Nephron progenitor cell (in vitro differentiated cells): Measurements from ENCODE around the gene ZNF304.

ENCODE experiments used
- DNase-seq: peaks from one replicate; pipeline ENCODE4 v3.0.0; 2021
- H3K27ac Mint-ChIP-seq: 2 replicates; pipeline ENCODE4 v1.8.0; 2021; ENCODE audit warnings: mild to moderate bottlenecking, moderate library complexity, mixed read lengths
- H3K27me3 Mint-ChIP-seq: 2 replicates; pipeline ENCODE4 v1.8.0; 2021; ENCODE audit warnings: mild to moderate bottlenecking, low read depth, mixed read lengths; ENCODE audit not compliant: poor library complexity
- H3K36me3 Mint-ChIP-seq: 2 replicates; pipeline ENCODE4 v1.8.0; 2021; ENCODE audit warnings: low read depth, mixed read lengths
- H3K4me1 Mint-ChIP-seq: 2 replicates; pipeline ENCODE4 v1.8.0; 2021; ENCODE audit warnings: mixed read lengths
- H3K4me3 Mint-ChIP-seq: 2 replicates; pipeline ENCODE4 v1.8.0; 2021; ENCODE audit warnings: mild to moderate bottlenecking, moderate library complexity, mixed read lengths
- H3K9me3 Mint-ChIP-seq: 2 replicates; pipeline ENCODE4 v1.8.0; 2021; ENCODE audit warnings: mild to moderate bottlenecking, moderate library complexity, mixed read lengths
- TF ChIP-seq, protein P1 (sequence below): fragments of 200-600 bp; sonication (generic); IDR thresholded peaks from 2 replicates; pipeline ENCODE4 v1.5.0; 2021; ENCODE audit warnings: antibody characterized with exemption

The ZNF304 gene

DNA sequence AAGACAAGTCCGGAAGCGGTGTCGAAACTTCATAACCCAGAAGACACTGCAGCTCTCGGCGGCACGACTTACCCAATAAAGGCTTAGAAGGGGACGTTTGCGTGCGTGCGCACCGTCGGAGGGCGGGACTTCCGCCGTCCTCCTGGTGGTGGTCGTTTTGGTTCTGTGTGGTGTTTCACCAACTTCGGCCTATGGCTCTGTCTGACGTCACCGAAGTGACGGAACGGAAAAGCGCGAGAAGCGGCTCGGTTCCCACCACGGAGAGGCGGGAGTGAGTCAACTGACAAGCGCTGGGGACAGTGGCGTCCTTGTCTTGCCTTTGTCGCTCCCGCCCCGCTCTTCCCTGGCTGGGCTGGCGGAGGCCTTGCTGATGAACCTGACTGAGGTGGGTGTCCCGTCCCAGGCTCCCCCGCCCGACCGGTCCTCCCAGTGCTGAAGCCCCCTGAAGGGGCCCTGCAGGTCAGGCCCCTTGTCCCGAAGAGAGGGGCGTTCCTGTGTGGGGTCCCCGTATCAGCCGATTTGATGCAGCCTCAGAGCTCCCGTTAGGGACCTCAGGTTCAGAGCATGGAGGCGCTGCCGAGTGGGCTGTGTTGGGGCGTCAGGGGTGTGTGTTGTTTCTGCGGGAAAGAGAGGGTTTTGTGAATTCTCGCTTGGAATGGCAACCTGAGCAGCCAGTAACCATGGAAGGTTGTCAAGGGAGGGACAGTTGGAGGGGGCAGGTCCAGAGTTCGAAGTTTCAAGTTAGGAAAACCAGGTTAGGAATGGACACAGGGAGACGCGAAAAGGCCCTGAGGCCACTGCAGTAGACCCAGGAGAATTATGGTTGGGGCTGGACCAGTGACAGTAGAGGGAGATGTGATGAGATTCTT, 38.9 kb downstream of the ZNF304 start, which contains the start of gene ZNF548:
Gene ZNF548, plus strand, starts transcription at position 125 of the 869 bp plus-strand sequence. Its CDS starts 246 bp downstream, at position 371.
- TF ChIP-seq, protein P1, sequence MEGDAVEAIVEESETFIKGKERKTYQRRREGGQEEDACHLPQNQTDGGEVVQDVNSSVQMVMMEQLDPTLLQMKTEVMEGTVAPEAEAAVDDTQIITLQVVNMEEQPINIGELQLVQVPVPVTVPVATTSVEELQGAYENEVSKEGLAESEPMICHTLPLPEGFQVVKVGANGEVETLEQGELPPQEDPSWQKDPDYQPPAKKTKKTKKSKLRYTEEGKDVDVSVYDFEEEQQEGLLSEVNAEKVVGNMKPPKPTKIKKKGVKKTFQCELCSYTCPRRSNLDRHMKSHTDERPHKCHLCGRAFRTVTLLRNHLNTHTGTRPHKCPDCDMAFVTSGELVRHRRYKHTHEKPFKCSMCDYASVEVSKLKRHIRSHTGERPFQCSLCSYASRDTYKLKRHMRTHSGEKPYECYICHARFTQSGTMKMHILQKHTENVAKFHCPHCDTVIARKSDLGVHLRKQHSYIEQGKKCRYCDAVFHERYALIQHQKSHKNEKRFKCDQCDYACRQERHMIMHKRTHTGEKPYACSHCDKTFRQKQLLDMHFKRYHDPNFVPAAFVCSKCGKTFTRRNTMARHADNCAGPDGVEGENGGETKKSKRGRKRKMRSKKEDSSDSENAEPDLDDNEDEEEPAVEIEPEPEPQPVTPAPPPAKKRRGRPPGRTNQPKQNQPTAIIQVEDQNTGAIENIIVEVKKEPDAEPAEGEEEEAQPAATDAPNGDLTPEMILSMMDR: no peak
- Mint-ChIP-seq H3K36me3 (peaks cover 47% of the 10 kb centered on the region), H3K9me3 (peaks cover 40% of the 10 kb centered on the region), H3K4me3 (peak within 1 kb of the TSS; percentile 97), H3K27me3 (peaks cover 26% of the 10 kb centered on the region), H3K27ac (peak within 1 kb of the TSS; percentile 99), H3K4me1 (peaks cover 16% of the 10 kb centered on the region)
- DNase-seq: peak; percentile 97

DNA sequence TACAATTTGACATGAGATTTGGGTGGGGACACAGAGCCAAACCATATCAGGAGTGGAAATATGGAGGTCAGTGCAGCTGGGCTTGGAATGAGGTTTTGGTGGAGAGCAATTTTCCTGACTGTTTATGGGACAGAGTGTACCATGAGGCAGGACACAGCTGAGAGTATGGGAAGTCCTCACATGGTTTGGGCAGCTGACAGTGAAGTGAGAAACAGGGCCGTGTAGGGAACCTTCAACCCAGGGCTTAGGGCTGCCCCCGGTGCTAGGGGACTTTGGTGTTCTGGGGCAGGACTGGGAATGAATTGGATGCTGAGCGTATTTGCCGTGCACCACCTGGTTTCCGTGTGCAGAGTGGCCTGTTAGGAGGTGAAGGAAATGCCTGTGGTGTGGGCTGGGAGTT, 44.6 kb downstream of the ZNF304 start:
- Mint-ChIP-seq H3K9me3 (peaks cover 64% of the 10 kb centered on the region), H3K4me1 (peaks cover 8% of the 10 kb centered on the region), H3K27ac (no peak overlapping the region), H3K4me3 (no peak overlapping the region), H3K27me3 (peaks cover 1% of the 10 kb centered on the region), H3K36me3 (peaks cover 97% of the 10 kb centered on the region)
- DNase-seq: no peak
- TF ChIP-seq, protein P1: no peak

DNA sequence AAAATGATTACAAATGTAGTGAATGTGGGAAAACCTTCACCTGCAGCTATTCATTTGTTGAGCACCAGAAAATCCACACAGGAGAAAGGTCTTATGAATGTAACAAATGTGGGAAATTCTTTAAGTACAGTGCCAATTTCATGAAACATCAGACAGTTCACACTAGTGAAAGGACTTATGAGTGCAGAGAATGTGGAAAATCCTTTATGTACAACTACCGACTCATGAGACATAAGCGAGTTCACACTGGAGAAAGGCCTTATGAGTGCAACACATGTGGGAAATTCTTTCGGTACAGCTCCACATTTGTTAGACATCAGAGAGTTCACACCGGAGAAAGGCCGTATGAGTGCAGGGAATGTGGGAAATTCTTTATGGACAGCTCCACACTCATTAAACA, 47.8 kb downstream of the ZNF304 start:
- H3K4me1 Mint-ChIP-seq: no peaks in the 10 kb centered on the region
- H3K4me3 Mint-ChIP-seq: no peak overlapping the region
- peaks cover 66% of the 10 kb centered on the region for H3K9me3 Mint-ChIP-seq
- no peak overlapping the region for H3K27ac Mint-ChIP-seq
- peaks cover 94% of the 10 kb centered on the region for H3K36me3 Mint-ChIP-seq
- H3K27me3 Mint-ChIP-seq: no peaks in the 10 kb centered on the region
- DNase-seq: no peak
- TF ChIP-seq, protein P1: no peak

DNA sequence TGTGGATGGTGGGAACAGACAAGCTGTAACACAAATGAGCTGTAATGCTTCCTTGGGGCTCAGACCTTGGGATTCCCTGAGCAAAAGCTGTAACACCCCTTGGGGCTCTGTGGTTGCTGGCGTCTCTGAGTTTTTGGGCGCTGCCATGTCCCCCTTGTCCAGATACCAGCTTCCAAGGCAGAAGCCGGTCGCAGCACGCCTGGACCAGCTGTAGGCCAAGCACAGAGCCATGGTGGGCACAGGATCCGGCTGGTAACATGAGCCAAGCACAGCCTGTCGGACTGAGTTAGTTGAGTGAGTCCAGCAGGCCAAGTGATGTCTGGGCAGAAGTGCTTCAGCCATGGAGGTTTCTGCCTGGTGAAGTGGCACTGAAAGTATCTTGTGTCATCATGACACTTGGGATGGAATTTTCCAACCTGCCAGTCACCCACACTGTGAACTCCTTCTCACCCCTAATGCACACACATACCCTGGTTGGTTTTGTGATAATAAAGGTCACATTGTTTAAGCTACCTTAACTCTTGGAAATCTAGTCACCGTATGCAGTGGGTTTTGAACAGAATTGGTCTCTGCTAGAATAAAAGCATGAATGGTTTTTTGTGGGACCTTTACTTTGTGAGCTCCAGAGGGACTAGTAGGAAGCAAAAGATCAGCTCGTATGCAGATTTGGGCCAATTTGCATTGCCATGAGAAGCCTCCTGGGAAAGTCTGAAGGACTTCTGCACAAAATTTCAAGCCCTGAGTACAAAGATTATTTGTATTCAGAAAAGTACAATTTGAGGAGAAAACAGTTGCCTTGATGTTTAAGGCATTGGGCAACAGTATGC, 52.9 kb downstream of the ZNF304 start:
- DNase-seq: no peak
- Mint-ChIP-seq H3K9me3 (peaks cover 39% of the 10 kb centered on the region), H3K4me3 (no peak overlapping the region), H3K4me1 (no peaks in the 10 kb centered on the region), H3K27me3 (peaks cover 7% of the 10 kb centered on the region), H3K36me3 (peaks cover 43% of the 10 kb centered on the region), H3K27ac (no peak overlapping the region)
- TF ChIP-seq, protein P1: no peak

DNA sequence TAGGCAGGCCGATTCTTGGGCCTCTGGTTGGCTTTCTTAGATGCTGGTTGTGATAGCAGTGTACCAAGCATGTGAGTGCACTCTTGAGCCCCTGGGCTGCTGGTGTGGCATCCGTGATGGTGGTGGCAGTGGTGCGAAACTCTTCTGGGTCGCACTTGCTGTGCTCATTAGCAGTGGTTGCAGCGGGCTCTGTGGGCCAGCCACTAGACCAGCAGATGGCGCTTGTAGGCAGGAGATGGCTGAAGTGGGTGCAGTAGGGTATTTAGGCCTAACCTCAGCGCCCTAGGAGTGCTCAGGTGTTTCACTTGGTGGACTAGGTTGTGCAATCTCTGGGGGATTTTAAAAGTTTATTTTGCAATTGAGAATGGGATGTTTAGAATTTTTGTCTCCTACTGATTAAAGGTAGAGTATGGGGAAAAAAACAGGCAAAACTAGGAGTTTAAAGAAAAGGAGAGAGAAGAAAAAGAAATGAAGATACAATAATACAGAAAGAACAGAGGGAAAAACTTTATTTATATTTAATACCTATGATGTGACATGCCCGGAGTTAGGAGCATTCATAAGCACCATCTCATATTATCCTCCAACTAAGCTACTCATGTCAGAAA, 55.5 kb downstream of the ZNF304 start:
- Mint-ChIP-seq H3K9me3 (peaks cover 19% of the 10 kb centered on the region), H3K36me3 (peaks cover 19% of the 10 kb centered on the region), H3K4me1 (peaks cover 12% of the 10 kb centered on the region), H3K27me3 (peaks cover 11% of the 10 kb centered on the region), H3K27ac (no peak overlapping the region), H3K4me3 (no peak overlapping the region)
- TF ChIP-seq, protein P1: peak; percentile 70
- DNase-seq: peak; percentile 75
